Dermis lymphatic vessel endothelial cell (primary cell): Measurements from ENCODE around the gene MIAT. TPM values are rescaled to one million over a fixed set of nuclear protein-coding genes. Genes with fewer than 3 reads are reported as not detected.

Source experiments
- total RNA-seq: library from RNA; depleted of rRNA; stranded (reverse); fragments of >200 nt; gene quantifications from 2 replicates; pipeline ENCODE4 v1.2.1, GENCODE V29; 2014

Gene MIAT
- total RNA-seq = 0.69 and 0.98 TPM in 2 replicates

DNA sequence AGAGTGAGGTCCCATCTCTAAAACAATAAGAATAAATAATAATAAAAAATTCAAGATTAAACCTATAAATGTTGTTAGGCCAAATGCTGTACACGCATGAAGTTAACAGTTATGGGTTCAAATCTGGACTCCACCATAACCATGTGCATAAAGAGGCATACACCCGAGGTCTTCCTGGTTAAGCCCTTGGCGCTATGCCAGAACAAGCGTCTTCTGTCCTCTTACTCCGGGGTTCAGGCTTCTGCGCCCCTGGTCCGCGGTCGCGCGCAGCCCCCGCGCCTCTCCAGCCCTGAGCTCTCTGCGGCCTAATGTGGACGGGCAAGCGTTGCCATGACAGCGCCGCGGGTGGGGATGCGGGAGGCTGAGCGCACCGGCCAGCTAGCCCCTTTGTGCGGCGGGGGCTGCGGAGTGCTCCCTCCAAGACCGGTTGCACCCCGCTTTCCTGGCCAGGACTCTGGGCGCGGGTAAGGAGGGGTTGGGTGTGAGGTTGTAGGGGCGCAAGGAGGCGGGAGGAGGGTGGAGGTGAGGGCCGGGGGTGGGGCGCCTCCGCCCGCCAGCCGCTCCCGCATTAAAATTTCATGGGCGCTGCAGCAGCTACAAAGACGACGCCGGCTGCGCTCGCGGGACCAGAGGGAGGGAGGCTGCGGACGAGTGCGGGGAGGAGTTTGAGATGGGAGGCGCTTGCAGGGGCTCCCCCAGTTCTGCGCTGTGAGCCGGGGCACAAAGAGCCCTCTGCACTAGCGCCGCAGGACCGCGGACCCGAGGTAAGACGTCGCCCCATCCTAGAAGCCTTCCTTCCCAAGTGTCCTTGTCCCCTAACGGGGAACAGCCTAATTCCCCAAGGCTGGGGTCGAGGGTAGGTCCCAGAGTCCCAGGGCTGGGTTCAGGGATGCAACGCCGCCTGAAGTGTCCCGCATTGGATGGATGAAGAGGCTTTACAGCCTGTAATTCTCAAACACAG lies at the start of gene MIAT:
Gene MIAT (plus strand): TSS at position 698 of the 961 bp plus-strand sequence.

DNA sequence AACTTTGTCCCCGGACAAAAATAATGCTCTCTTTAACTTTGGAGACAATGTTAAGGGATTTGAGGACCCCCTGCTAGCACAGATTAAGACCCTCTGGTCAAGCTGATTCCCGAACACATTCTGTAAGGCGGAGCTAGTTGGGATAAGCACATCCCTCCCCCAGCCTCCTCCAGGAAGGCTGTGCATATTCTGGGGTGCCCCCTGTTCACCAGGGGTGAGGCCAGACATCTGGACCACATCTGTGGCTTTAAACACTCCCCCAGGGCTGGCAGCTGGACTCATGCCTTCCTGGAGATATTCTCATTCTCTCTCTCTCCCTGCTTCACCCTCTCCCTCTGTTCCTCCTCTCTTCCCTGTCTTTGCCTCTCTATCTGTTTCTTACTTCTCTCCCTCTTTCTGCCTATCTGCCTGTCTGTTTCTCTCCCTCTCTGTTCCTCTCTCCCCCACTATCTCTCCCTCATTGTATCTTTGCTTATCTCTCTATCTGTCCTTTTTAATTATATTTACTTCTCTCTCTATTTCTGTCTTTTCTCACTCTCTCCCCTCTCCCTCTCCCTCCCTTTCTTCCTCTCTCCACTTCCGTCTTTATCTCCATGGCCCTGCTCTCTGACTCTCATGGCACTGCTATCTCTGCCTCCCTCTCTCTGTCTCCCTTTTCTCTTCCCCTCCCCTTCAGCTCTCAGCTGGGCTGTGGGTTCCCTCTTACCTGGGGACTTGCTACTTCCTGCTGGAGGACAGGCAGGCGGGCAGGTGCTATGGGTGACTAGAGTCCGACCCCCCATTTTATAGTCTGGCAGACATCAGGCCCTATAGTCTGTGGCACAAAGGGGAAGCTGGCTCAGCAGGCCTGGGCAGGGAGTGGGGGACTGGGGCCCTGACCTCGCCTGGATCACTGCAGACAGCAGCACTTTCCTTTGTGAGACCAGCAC lies 39.9 kb upstream of the MIAT start, which contains the start of gene CRYBB1:
Gene CRYBB1 (minus strand): TSS at position 757 of the 929 bp plus-strand sequence. CDS start 1,708 bp downstream, outside the sequence.

DNA sequence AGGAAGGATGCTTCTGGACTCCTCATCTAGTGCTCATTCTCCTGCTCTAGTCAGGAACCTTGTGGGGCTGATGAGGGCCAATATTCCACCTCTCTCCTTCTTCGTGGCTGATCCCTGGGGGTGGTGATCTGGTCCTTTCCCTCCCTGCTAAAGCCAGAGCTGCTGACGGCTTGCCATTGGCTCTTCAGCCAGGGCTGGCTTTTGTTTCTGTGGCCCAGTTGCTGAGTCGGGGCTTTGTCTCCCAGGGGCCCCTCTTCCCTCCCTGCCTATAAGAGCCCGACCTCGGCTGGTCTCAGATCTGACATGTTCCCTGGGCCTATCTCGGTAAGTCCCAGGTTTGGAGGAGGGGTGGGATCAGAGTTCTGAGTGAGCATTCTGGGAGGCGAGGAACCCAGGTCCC lies 35.7 kb upstream of the MIAT start, which contains the start of gene CRYBA4:
Gene CRYBA4 (plus strand): TSS at position 301 of the 400 bp plus-strand sequence. CDS start 634 bp downstream, outside the sequence.

Other genes with a start within 250 kb of the MIAT start
- 0.65 and 1.1 TPM in 2 replicates for gene ASPHD2, start 228.3 kb upstream of the MIAT start, total RNA-seq
- 13.1 and 18.4 TPM in 2 replicates for gene HPS4, start 173.8 kb upstream of the MIAT start, total RNA-seq
- gene SRRD, start 173.7 kb upstream of the MIAT start, total RNA-seq = 14.7 and 15.6 TPM in 2 replicates
- gene TFIP11, start 145.1 kb upstream of the MIAT start, total RNA-seq = 32.7 and 37.6 TPM in 2 replicates
- gene TPST2, start 67.5 kb upstream of the MIAT start, total RNA-seq = 49.1 and 78.6 TPM in 2 replicates
- gene CRYBB1, start 39.6 kb upstream of the MIAT start, total RNA-seq = 0.33 and 0.52 TPM in 2 replicates
- gene CRYBA4, start 35.6 kb upstream of the MIAT start, total RNA-seq = 0.22 TPM in 1 of 2 replicates, not detected in the other